CD1c-positive myeloid dendritic cell (primary cell): ENCODE measurements around the gene EHBP1L1.

Experiments used
- DNase-seq: peaks from one replicate; pipeline ENCODE4 v3.0.0-alpha.2; 2016; ENCODE audit errors: extremely low spot score

Gene EHBP1L1

DNA sequence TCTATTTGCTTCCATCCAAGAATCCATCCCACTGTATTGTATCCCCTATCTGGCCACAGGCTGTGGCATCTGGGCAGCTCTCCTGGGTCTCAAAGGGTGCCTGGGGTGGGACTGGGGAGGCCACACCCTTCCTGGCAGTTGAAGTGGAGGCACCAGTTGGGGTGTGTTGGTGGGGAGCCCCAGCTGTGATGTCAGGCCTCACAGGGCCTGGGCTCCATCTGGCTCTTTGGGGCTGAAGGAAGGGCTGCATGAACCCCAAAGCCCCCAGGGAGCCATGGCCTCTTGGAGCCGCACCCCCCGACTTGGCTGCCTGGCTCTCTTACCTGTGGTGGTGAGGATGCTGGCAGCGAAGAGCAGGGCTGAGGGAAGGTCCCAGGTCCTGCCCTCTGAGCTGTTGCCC lies 19.3 kb downstream of the EHBP1L1 start:
- DNase-seq: no peak

DNA sequence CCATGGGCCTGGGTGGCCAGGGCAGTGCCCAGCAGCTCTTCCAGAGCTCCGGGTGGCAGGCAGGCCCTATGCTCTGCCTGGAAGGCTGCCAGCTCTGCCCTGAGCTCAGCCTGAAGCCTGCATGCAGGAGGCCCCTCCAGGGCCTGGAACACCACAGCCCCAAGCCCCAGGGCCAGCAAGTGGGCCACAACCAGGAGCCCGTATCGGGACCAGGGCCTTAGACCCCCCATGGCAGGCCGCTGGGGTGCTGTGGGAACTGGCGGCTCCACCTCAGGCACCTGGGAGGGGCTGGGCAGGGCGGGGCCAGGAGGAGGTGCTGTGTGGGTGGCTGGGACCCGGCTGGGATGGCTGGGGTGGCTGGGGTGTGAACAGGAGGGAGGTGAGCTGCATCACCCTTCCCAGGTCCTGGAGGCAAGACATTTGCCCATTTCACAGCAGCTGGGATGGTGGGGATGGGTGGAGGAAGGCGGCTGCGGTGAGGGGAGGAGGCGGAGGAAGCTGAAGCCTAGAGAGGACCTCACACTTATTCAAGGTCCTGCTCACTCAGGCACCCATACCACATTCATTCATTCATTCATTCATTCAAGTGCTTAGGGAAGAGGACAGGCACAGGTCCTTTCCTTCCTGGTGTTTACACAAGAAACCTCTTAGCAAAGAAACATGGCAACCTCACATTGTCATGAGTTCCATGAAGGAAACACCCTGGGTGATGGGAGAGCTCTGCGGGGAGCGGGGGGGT lies 19.9 kb downstream of the EHBP1L1 start, which contains the start of gene KCNK7:
Gene KCNK7 (minus strand): TSS at position 258 of the 739 bp plus-strand sequence. CDS start 28 bp downstream, at position 230.
- no peak for DNase-seq

DNA sequence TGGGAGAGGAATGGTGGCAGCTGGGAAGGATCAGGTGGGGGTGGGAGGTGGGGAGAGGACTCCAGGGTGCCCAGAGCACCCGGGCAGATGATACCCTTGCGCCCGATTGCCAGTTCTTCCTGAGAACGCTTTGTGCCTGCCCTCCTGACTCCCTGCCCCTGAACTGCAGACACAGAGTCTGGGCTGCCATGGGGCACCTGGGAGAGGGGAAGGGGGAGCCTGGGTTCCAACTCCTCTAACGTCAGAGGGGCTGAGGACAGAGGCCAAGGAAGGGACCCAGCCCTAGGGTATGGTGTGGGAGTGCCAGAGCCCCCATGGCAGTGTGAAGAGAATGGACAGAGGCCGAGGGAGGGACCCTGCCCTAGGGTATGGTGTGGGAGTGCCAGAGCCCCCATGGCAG lies 20.7 kb downstream of the EHBP1L1 start:
- DNase-seq: no peak

DNA sequence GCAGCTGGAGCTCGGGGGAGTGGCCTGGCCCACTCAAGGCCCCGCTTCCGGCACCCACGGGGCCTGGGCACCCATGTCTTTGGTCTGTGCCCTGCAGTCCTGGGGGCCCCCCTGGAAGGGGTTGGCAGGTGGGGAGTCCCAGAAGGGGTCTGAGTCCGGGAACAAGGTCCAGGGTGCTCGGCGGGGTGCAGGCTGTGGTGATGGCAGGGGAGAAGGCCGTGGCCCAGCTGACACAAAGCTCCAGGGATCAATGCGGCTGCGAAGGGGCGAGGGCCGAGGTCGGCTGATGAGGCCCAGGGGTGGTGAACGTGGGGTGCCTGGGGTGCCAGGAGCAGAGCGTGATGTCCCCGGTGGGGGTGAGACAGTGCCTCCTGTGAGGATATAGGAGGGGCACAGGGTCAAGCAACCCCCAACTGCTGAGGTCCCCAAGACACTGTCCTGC lies 22.4 kb downstream of the EHBP1L1 start:
- DNase-seq: no peak

DNA sequence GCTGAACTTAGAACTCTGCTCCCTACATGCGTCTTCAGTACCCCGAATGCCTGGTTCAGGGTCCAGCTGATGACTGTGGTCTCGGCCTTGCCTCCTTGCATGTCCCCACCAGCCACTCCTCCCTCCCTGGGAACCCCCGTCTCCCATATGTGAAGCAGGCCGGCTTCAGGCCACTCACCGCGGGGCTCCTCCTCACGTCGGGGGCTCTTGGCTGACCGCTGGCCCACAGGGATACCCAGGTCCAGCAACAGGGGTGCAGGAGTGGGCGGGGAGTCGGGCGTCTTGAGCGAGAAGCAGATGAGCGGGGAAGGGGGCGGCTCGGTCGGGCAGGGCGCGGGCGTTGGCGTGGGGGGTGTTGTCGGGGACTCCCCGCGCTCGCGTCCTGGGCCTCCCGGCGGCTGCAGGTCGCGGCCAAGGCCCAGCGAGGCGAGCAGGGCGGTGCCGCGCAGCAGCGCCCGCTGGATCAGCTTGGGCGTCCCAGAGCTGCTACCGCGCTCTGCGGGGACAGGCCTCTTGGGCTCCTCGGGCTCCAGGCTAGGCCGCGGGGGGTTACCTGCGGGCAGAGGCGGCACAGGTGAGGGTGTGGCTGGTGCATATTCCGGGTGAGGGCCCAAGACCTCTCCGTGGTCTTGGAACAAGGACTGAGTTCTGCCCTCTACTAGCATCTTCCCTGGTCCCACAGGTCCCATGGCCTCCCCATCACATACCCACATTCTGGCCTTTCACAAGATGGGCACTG lies 23.5 kb downstream of the EHBP1L1 start:
- DNase-seq: no peak

DNA sequence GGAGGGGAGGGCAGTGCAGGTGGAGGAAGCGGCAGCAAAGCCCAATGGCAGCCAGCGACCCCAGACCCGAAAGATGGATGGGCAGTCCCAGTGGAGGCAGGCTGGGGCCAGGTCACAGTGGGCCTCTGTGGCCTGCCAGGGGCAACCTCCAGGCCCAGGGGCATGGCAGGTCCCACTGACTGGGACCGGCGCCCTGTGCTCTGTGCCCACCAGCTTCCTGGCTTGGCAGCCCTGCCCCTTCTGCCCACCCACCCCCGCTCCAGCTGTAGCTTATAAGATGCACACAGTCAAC lies 24.0 kb downstream of the EHBP1L1 start:
- no peak for DNase-seq

DNA sequence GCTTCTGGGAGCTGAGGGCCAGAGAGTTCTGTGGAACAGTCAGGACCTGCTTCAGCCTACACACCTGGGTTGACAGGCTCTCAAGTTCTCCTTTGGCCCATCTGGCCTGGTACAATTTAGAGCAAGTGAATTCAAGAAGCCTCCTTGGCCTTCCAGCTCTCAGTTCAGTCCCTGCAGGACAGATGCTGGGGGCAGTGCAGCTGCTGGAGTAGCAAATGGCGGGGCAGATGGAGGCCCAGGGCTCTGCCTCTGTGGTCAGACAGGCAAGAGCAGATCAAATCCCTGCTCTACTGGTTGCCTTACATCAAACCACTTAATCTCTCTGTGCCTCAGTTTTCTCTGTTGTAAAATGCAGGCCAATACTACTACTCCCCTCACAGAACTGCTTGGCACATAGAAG lies 28.4 kb downstream of the EHBP1L1 start:
- no peak for DNase-seq

DNA sequence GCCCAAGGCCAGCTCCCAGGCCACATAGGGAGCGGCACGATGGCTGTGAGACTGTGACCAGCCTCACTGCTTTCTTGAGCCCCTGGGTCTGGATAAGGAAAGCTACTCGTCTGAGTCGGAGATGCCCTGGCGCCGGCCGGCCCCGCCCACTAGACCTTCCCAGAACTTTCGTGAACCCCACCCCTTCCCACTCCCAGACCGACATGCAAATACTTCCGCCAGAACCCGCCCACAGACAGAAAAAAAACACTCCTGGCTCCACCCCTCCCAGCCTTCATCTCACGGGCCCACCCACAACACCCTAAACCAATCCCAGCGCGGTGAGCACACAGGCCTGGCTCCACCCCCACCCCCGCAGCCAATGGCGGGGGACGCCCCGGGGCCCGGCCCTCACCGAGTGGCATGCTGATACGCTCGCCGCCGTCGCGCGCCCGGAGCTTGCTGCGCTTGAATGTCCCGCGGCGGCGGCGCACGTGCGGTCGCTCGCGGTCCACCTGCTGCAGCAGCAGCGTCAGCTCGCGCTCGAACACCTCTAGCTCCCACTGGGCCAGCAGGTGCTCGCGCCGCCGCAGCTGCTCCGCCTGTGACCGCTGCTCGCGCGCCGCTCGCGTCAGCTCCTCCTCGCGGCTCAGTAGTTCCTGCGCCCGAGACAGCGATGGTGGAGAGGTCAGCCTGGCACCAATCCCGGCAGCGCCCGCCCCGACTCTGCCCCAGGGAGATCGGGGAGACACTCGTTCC lies 31.2 kb downstream of the EHBP1L1 start:
- no peak for DNase-seq

DNA sequence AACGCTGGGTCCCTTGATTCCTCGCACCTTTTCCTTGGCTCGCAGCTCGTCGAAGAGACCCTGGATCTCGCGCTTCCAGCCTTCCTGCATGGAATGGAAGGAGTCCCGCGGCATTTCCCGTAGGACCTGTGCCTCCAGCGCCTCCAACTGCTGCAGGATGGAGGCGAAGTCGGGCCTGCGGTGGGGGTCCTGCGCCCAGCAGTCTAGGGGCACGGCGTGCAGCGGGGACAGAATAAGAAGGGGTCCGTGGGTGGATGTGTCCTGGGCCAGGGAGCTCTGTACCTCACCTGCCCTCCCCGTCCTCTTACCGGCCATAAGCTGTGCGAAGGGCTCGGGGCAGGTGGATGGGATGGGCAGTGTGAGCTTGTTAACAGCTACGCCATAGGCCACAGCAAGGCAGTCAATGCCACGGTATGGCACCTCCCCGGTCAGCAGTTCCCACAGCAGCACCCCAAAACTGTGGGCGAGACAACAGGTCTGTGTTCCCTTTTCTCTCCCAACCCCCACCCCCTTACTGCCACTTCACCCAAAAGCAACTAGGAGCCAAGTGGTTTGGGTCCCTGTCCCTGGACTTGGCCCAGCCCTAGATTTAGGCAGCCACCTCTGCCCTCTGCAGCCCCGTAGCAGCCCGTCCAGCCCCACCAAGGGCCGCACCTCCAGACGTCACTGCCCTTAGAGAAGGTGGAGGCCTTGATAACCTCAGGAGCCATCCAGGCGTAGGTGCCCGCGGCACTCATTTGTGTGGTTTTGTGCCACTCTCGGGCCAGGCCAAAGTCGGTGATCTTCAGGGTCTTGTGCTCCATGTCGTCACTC lies 32.0 kb downstream of the EHBP1L1 start:
- DNase-seq: no peak

DNA sequence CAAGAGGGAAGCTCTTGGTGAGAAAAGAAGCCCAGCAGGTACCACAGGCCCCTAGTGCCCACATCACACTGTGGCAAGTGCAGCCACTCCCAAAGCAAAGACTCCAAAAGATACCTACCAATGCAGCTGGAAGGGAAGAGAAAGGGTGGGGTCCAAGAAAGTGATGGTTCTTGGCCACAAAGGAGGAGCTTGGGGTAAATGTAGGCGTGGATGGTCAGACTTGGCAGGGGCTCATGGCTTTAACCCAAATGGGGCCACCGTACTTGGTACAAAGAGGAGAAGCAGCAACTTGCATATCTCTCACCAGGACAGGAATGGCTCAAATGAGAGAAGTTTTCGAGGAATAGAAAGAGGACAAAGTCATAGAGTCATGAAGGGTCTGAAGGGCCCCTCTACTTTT lies 33.4 kb downstream of the EHBP1L1 start:
- no peak for DNase-seq

DNA sequence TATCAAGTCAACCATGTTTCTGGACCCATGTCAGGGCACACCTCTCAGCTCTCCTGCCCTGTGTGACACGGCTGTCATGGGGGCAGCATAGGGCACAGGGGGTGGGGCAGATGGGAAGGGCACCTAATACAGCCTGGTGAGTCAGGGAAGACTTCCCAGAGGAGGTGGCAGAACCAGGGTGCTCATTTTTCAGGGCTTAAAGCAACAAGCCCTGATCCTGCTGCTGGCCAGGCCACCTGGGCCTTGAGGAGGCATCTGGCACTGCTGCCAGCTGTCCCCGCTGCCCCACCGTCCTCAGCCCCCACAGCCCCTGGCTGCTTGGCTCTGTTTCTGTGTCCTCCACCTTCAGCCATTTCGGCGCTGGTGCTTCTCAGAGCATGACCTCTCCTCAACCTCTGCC lies 33.8 kb downstream of the EHBP1L1 start:
- no peak for DNase-seq

DNA sequence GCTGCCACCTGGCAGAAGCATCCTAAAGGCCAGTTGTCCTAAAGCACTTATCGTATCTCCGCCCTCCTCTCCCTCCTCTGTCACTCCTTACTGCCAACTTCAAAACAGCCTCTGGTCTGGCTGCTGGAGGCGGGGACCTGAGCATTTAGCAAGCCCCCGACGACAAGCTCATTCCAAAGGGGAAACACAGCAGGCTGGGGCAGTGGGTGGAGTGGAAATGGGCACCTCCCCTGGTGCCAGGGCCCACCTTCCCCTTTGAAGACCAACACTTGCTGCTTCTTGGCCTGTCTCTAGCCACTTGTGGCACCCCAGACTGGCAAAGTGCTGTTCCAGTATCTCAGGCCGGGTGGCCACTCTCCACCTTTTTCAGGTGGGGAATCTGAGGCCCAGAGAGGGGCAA lies 34.6 kb downstream of the EHBP1L1 start:
- DNase-seq: no peak

DNA sequence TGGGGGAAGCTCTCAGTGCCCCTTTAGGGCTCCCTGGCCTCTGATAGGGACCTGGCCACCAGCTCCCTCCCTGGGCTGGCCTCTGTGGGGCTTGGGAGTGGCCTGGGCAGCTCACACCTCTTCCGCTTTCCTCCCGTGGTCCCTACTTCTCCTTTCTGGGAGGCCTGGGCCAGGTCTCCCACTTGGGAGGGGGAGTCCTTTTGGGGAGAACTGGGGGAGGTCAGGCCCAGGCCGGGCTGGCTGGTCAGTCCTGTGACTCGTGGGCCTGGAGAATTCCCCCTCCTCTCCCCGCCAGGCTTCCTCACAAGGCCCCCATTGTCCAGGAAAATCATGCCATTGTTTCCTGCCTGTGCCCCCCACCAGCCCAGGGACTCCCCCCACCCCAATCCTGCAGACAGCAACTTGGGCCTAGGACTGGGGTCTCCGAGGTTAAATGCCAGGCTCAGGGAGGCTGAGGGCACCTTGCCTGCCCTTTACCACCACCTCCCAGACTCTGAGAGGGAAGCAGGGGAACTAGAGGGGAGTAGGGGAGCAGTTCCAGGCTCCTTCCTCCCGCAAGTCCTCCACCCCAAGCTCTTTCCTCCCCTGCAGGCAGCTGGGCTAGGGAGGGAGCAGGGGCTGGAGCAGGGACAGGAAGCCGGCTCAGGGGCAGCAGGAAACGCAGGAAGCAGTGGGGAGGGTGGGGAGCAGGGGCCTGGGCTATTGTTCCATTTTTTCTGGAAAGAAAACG lies 35.3 kb downstream of the EHBP1L1 start:
- DNase-seq: peak; percentile 85

DNA sequence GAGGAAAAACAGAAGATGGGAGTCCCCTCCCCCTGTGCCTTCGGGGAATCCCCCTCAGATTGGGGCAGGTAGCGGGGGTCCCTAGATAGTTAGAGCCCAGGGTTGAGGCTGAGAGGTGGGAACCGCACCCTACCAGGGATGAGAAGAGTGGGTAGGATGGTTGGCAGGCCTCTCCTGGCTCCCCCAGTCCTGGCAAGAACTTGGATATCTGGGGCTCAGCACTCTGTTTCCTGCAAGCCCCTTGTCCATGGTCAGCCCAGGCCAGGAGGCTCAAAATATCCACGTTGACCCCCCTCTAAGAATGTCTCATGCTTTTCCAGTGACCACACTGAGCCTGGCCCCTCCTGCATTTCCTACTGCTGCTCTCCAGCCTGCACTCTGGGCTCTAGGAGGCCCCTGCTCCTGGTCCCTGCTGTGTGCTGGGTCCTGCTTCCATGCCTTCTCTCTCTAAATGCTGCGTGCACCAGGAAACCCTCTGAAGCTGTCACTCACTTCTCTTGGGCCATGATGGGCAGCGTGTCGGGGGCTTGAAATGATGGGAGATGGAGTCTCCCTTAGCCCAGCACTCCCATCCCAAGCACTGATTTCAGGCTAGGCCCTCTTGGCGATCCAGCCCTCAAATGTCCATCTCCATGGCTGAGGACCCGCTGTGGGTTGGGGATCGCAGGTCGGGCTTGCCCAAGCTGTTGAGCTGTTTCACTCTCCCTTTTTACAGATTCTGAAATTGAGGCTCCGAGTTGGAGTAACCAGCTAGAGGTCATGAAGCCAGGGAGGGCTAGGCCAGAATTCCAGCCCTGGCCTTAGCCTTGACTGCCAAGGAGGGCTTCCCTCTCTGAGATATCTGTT lies 36.1 kb downstream of the EHBP1L1 start:
- no peak for DNase-seq

DNA sequence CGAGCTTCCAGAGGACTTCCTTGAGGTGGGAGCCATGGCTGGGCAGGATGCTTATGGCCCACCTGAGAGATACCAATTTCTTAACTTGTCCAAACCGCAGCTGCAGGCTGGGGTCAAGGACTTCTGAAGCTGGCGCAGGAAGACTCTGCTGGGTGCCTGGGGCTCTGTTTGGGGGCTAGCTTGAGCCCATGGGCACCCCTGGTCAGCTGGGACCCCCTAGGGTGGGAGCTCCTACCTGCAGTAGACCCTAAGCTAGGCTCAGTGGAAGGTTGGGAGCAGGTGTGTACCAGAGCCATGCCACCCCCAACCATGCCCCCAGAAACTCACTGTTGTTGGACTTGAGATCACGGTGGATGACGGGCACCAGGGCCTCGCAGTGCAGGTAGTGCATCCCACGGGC lies 36.8 kb downstream of the EHBP1L1 start:
- no peak for DNase-seq

DNA sequence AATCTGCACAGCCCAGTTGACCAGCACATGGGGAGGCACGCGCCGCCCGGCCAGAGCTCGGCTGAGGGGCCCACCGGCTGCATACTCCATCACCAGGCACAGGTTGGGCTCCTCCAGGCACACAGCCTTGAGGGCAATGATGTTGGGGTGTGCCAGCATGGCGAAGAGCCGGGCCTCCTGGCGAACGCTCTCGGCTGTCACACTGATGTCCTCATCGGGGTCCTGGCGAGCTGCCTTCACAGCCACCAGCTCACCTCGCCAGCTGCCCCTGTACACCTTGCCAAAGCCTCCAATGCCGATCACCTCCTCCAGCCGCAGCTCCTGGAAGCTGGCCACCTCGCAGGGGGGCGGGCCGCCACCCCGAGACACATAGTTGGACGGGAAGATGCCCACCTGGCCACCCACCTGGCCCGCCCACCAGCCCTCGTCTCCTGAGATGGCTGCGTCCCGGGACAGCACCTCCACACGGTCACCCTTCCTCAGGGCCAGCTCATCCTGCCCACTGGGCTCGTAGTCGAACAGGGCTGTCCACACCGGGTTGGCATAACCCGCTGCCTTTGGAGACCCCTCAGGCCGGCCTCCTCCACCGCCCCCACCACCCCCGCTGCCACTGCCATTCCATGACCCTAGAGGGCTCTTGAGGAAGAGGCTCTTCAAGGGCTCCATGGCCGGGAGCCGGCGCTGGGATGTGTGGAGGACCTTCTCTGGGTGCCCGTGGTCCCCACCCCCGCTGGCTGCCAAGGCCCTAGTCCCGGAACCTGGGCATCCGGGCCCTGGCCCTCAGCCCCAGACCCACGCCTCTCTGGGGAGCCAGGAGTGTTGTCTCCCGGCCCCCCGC lies 37.5 kb downstream of the EHBP1L1 start:
- DNase-seq: no peak

DNA sequence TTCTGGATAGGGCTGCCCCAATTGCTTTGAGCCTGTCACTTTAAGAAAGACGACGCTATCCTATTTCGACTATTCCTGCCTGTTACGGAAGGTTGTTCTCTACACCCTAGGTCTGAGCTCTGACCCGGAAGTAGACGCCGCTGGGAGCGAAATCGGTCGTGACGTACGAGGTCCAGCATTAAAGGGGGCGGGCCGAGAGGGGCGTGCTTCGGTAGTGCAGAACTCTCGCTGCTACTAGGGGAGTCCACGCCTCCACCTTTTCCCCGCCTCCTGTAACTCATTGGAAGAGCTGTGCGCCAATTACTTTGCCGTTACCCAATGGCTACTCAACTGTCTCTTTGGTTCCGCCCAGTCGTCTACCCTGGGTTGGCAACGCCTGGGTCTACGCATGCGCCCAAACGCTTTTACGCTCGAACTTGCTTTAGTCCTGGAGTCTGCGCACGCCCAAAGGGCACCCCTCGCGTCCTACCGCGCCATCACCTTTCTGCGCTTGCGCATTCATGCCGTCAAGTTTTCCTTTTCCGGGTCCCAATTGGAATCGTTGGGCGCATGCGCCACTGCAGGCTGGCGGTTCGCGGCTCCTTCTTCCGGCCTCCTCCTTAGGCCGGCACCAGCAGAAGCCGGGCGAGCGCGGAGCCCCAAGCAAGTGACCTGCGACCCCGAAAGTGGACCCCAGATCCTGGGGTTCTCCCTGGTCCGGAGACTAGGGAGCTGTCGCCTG lies 39.5 kb downstream of the EHBP1L1 start, which contains the start of gene PCNX3:
Gene PCNX3 (plus strand): TSS at position 548 of the 721 bp plus-strand sequence. CDS start 536 bp downstream, outside the sequence.
- peak; percentile 100 for DNase-seq

DNA sequence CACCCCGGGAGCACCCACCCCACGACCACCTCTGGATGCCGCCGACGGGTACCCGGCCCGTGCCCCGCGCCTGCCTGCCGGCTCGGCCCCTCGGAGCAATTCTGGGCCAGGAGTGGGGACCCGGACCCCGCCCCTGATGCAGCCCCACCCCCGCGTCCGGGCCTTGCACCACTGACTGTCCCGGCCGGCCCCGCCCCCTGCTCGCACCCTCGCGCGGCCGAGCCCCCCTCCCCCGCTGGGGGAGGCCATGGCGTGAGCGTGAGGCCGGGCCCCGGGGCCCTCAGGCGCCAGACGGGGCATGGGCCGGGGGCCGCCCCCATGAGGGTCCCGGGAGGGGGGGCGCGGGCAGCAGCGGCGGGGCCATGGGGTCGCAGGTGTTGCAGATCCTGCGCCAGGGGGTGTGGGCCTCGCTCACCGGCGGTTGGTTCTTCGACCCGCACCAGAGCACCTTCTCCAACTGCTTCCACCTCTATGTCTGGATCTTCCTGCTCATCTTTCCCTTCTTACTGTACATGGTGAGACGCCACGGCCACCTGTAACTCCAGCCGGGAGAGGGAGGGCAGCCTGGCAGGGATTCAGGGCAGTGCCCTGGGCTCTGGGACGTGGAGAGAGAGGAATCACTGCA lies 40.2 kb downstream of the EHBP1L1 start:
- no peak for DNase-seq
